OCI-LY1 (cell line): Measurements from ENCODE around the gene IQGAP2.

Source experiments
- EZH2 ChIP-seq: fragments of 200-600 bp; sonication (generic), shearing (Covaris generic); IDR thresholded peaks from 2 replicates; pipeline ENCODE4 v1.8.0; 2017; ENCODE audit warnings: borderline replicate concordance, mixed run types, mild to moderate bottlenecking, antibody characterized with exemption, low read length, moderate library complexity, mixed read lengths
- TF ChIP-seq, protein P1 (sequence below): fragments of 200-600 bp; sonication (generic), shearing (Covaris generic); IDR thresholded peaks from 2 replicates; pipeline ENCODE4 v1.5.1; 2017; ENCODE audit warnings: mild to moderate bottlenecking, antibody characterized with exemption, low read length, moderate library complexity, mixed read lengths

DNA sequence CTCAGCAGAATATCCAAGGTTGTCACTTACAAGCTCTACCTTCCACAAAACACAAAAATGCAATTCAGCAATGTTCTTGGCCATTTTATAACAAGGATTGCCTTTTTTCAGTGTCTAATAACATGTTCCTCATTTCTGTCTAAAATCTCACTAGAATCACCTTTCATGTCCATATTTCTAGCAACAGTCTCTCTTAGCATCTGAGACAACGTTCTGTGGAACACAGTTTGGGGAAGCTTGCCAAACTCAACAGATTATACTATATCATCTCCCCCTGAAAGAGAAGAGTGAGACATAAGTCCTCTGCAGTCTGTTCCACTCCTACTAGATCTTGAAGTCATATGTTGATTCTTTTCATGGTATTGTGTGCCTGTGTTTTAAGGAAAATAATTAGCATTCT is 149.5 kb downstream of the IQGAP2 start:
- TF ChIP-seq, protein P1, sequence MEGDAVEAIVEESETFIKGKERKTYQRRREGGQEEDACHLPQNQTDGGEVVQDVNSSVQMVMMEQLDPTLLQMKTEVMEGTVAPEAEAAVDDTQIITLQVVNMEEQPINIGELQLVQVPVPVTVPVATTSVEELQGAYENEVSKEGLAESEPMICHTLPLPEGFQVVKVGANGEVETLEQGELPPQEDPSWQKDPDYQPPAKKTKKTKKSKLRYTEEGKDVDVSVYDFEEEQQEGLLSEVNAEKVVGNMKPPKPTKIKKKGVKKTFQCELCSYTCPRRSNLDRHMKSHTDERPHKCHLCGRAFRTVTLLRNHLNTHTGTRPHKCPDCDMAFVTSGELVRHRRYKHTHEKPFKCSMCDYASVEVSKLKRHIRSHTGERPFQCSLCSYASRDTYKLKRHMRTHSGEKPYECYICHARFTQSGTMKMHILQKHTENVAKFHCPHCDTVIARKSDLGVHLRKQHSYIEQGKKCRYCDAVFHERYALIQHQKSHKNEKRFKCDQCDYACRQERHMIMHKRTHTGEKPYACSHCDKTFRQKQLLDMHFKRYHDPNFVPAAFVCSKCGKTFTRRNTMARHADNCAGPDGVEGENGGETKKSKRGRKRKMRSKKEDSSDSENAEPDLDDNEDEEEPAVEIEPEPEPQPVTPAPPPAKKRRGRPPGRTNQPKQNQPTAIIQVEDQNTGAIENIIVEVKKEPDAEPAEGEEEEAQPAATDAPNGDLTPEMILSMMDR = no peak
- no peak for TF ChIP-seq EZH2
